Neural cell (in vitro differentiated cells): ENCODE measurements around the gene TP53I11.

Source experiments
- EP300 ChIP-seq: fragments of 450-650 bp; conservative IDR thresholded peaks from 2 replicates; pipeline ENCODE4 v1.6.1; 2014; ENCODE audit warnings: antibody characterized with exemption, mild to moderate bottlenecking, moderate library complexity; ENCODE audit not compliant: poor library complexity, severe bottlenecking
- EZH2 ChIP-seq: fragments of 200-600, 300-800 bp; shearing (Covaris generic), sonication (generic); IDR thresholded peaks from 2 replicates; pipeline ENCODE4 v1.6.1; 2014; ENCODE audit warnings: antibody characterized with exemption, low read length, borderline replicate concordance, mild to moderate bottlenecking; ENCODE audit not compliant: insufficient read depth, poor library complexity, severe bottlenecking
- POLR2AphosphoS5 ChIP-seq: IDR thresholded peaks from 2 replicates; pipeline ENCODE4 v1.6.1; 2012
- RAD21 ChIP-seq: fragments of 450-650 bp; conservative IDR thresholded peaks from 2 replicates; pipeline ENCODE4 v1.6.1; 2014; ENCODE audit warnings: antibody characterized with exemption, mild to moderate bottlenecking, moderate library complexity
- SMC3 ChIP-seq: fragments of 450-650 bp; conservative IDR thresholded peaks from 2 replicates; pipeline ENCODE4 v1.6.1; 2014; ENCODE audit warnings: antibody characterized with exemption, mild to moderate bottlenecking, moderate library complexity; ENCODE audit not compliant: poor library complexity
- TF ChIP-seq, protein P1 (sequence below): fragments of 450-650 bp; IDR thresholded peaks from 2 replicates; pipeline ENCODE4 v1.5.1; 2014; ENCODE audit warnings: antibody characterized with exemption, mild to moderate bottlenecking, moderate library complexity; ENCODE audit not compliant: poor library complexity, severe bottlenecking
- TF ChIP-seq, protein P2 (sequence below): IDR thresholded peaks from 2 replicates; pipeline ENCODE4 v1.6.1; 2012; ENCODE audit warnings: borderline replicate concordance

DNA sequence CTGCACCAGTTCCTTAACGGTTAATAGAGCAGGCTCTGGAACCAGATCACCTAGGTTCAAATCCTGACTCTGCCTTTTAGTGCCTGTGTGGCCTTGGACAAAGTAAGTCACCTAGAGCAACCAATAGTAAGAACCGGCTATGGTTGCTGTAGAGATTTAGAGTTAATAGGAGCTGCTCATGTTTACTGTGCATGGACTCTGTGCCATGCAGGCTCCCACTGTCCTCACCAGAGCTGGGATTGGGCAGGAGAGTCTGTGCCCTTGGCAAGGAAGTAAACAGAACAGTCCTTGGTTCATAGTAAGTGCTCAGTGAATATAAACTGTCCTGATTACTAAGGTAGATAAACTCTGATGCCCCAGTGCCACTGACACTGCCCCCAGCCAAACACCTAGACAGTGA, 1.4 kb upstream of the TP53I11 start:
- TF ChIP-seq, protein P1, sequence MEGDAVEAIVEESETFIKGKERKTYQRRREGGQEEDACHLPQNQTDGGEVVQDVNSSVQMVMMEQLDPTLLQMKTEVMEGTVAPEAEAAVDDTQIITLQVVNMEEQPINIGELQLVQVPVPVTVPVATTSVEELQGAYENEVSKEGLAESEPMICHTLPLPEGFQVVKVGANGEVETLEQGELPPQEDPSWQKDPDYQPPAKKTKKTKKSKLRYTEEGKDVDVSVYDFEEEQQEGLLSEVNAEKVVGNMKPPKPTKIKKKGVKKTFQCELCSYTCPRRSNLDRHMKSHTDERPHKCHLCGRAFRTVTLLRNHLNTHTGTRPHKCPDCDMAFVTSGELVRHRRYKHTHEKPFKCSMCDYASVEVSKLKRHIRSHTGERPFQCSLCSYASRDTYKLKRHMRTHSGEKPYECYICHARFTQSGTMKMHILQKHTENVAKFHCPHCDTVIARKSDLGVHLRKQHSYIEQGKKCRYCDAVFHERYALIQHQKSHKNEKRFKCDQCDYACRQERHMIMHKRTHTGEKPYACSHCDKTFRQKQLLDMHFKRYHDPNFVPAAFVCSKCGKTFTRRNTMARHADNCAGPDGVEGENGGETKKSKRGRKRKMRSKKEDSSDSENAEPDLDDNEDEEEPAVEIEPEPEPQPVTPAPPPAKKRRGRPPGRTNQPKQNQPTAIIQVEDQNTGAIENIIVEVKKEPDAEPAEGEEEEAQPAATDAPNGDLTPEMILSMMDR: no peak
- TF ChIP-seq RAD21 (no peak), EP300 (no peak), SMC3 (no peak), EZH2 (no peak), POLR2AphosphoS5 (no peak)
- TF ChIP-seq, protein P2, sequence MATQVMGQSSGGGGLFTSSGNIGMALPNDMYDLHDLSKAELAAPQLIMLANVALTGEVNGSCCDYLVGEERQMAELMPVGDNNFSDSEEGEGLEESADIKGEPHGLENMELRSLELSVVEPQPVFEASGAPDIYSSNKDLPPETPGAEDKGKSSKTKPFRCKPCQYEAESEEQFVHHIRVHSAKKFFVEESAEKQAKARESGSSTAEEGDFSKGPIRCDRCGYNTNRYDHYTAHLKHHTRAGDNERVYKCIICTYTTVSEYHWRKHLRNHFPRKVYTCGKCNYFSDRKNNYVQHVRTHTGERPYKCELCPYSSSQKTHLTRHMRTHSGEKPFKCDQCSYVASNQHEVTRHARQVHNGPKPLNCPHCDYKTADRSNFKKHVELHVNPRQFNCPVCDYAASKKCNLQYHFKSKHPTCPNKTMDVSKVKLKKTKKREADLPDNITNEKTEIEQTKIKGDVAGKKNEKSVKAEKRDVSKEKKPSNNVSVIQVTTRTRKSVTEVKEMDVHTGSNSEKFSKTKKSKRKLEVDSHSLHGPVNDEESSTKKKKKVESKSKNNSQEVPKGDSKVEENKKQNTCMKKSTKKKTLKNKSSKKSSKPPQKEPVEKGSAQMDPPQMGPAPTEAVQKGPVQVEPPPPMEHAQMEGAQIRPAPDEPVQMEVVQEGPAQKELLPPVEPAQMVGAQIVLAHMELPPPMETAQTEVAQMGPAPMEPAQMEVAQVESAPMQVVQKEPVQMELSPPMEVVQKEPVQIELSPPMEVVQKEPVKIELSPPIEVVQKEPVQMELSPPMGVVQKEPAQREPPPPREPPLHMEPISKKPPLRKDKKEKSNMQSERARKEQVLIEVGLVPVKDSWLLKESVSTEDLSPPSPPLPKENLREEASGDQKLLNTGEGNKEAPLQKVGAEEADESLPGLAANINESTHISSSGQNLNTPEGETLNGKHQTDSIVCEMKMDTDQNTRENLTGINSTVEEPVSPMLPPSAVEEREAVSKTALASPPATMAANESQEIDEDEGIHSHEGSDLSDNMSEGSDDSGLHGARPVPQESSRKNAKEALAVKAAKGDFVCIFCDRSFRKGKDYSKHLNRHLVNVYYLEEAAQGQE: no peak
